MCF 10A (cell line): ENCODE data around the gene MAPKAP1. TPM values are rescaled to one million over a fixed set of nuclear protein-coding genes. Genes with fewer than 3 reads are reported as not detected.

Experiments used
- BruUV-seq: library from RNA; stranded (reverse); fragments of 400-500 nt; replicated peaks from 2 replicates; lab custom pipeline; 2021; lab: Mats Ljungman, UMichigan
- CTCF ChIA-PET: fragments of 300-600 bp; sonication (Branson Sonifier 250); formaldehyde crosslinking; extraction: SDS; loops from one replicate; lab custom pipeline; 2021; ENCODE audit warnings: antibody characterized with exemption, inconsistent platforms; lab: Yijun Ruan, JAX
- POLR2A ChIA-PET: fragments of 300-600, 350-650 bp; sonication (Branson Sonifier 250); formaldehyde crosslinking; extraction: SDS; loops from one replicate; lab custom pipeline; 2020; ENCODE audit warnings: antibody characterized with exemption, inconsistent platforms; lab: Yijun Ruan, JAX
- DNase-seq: peaks from one replicate; pipeline ENCODE4 v3.0.0-alpha.2; 2018; ENCODE audit not compliant: unreplicated experiment
- H3K27ac Mint-ChIP-seq: one replicate; pipeline ENCODE4 v1.8.0; 2022; ENCODE audit warnings: mild to moderate bottlenecking, low read depth, mixed read lengths; ENCODE audit not compliant: unreplicated experiment
- H3K27me3 Mint-ChIP-seq: one replicate; pipeline ENCODE4 v1.8.0; 2022; ENCODE audit warnings: mixed read lengths; ENCODE audit not compliant: insufficient read depth, unreplicated experiment
- H3K36me3 Mint-ChIP-seq: one replicate; pipeline ENCODE4 v1.8.0; 2022; ENCODE audit warnings: mild to moderate bottlenecking, moderate library complexity, mixed read lengths; ENCODE audit not compliant: insufficient read depth, unreplicated experiment
- H3K4me1 Mint-ChIP-seq: one replicate; pipeline ENCODE4 v1.8.0; 2022; ENCODE audit warnings: mixed read lengths; ENCODE audit not compliant: insufficient read depth, unreplicated experiment
- H3K4me3 Mint-ChIP-seq: one replicate; pipeline ENCODE4 v1.8.0; 2022; ENCODE audit warnings: mild to moderate bottlenecking, moderate library complexity, mixed read lengths; ENCODE audit not compliant: unreplicated experiment
- H3K9me3 Mint-ChIP-seq: one replicate; pipeline ENCODE4 v1.8.0; 2022; ENCODE audit warnings: mixed read lengths; ENCODE audit not compliant: unreplicated experiment
- CTCF ChIP-seq: fragments of 200-600 bp; IDR thresholded peaks from one replicate; pipeline ENCODE4 v1.8.0; 2022; ENCODE audit warnings: antibody characterized with exemption, mild to moderate bottlenecking; ENCODE audit not compliant: unreplicated experiment
- intact Hi-C: fragments of 100-400 bp; cut with micrococcal nuclease; formaldehyde crosslinking; loops from 2 replicates; pipeline ENCODE4 v1.14.1; 2022
- total RNA-seq: library from RNA; stranded (reverse); gene quantifications from 2 replicates; pipeline ENCODE4 v1.2.3, GENCODE V29; 2022

The MAPKAP1 gene
- total RNA-seq, 1 experiment from 2014 or later: 74.9 TPM

GRCh38 chr9:125745018-125745417 is 38.0 kb upstream of the MAPKAP1 start:
- CTCF ChIA-PET: interaction anchor here (0.6 to 1.5 kb wide), 3 partner anchors 104 to 337 kb away, joined by 3 to 5 read pairs (median 4); no protein-coding TSS in a partner anchor
- POLR2A ChIA-PET: interaction anchor here (0.9 to 2.1 kb wide), 8 partner anchors 9 to 232 kb away, joined by 3 to 18 read pairs (median 5); partner anchors contain the start of gene MAPKAP1
- intact Hi-C loops: loop anchor here (5.0 to 10.0 kb wide), 5 partner anchors 43 to 750 kb away; no protein-coding TSS in a partner anchor
- no peaks in the 10 kb centered on the region for H3K36me3 Mint-ChIP-seq
- no peak for TF ChIP-seq CTCF
- H3K9me3 Mint-ChIP-seq: no peaks in the 10 kb centered on the region
- no peaks in the 10 kb centered on the region for H3K27me3 Mint-ChIP-seq
- no peak for DNase-seq
- H3K27ac Mint-ChIP-seq: no peak overlapping the region
- no TSS peak for BruUV-seq
- peak overlapping the region; percentile 84 for H3K4me3 Mint-ChIP-seq
- H3K4me1 Mint-ChIP-seq: peaks cover 14% of the 10 kb centered on the region

- ChIA-PET CTCF (interaction anchor here (0.6 kb wide), 1 partner anchor 185 kb away, joined by 4 read pairs; no protein-coding TSS in a partner anchor), POLR2A (interaction anchor here (0.9 to 2.1 kb wide), 2 partner anchors 8 to 143 kb away, joined by 3 to 5 read pairs; no protein-coding TSS in a partner anchor)
- H3K36me3 Mint-ChIP-seq: no peaks in the 10 kb centered on the region
- TF ChIP-seq CTCF: no peak
- no peak overlapping the region for H3K4me3 Mint-ChIP-seq
- intact Hi-C loops: loop anchor here (5.0 to 10.0 kb wide), 5 partner anchors 42 to 750 kb away; no protein-coding TSS in a partner anchor
- no peaks in the 10 kb centered on the region for H3K9me3 Mint-ChIP-seq
- H3K4me1 Mint-ChIP-seq: peaks cover 10% of the 10 kb centered on the region
- no peak overlapping the region for H3K27ac Mint-ChIP-seq
- BruUV-seq: no TSS peak
- H3K27me3 Mint-ChIP-seq: no peaks in the 10 kb centered on the region
- DNase-seq: no peak
These were observed 37.6 kb upstream of the MAPKAP1 start for GRCh38 chr9:125744616-125745015.

GRCh38 chr9:125743682-125744428 is 36.8 kb upstream of the MAPKAP1 start:
- H3K27ac Mint-ChIP-seq: no peak overlapping the region
- H3K9me3 Mint-ChIP-seq: no peaks in the 10 kb centered on the region
- no TSS peak for BruUV-seq
- no peaks in the 10 kb centered on the region for H3K27me3 Mint-ChIP-seq
- H3K4me1 Mint-ChIP-seq: peaks cover 3% of the 10 kb centered on the region
- H3K4me3 Mint-ChIP-seq: no peak overlapping the region
- DNase-seq: no peak
- H3K36me3 Mint-ChIP-seq: no peaks in the 10 kb centered on the region
- CTCF ChIA-PET: no interaction called here
- no peak for TF ChIP-seq CTCF
- intact Hi-C loops: loop anchor here (10.0 kb wide), 3 partner anchors 191 to 751 kb away; no protein-coding TSS in a partner anchor
- POLR2A ChIA-PET: interaction anchor here (0.6 kb wide), 1 partner anchor 32 kb away, joined by 3 read pairs; no protein-coding TSS in a partner anchor

- BruUV-seq: no TSS peak
- no peak for DNase-seq
- intact Hi-C loops: loop anchor here (10.0 kb wide), 3 partner anchors 192 to 752 kb away; no protein-coding TSS in a partner anchor
- Mint-ChIP-seq H3K27ac (no peak overlapping the region), H3K9me3 (no peaks in the 10 kb centered on the region), H3K36me3 (no peaks in the 10 kb centered on the region), H3K4me1 (no peaks in the 10 kb centered on the region), H3K27me3 (no peaks in the 10 kb centered on the region), H3K4me3 (no peak overlapping the region)
- ChIA-PET POLR2A (no interaction called here), CTCF (interaction anchor here (0.8 kb wide), 1 partner anchor 218 kb away, joined by 3 read pairs; no protein-coding TSS in a partner anchor)
- TF ChIP-seq CTCF: no peak
These were observed 35.6 kb upstream of the MAPKAP1 start for GRCh38 chr9:125742657-125743056.
